ENCODE results near the gene CDK19. TPM values are rescaled to one million over a fixed set of nuclear protein-coding genes. Genes with fewer than 3 reads are reported as not detected.

Gene CDK19
- total and polyA plus RNA-seq, 2 of the 13 experiments (the other 11 are each of a cell fraction or from before 2014, with no cell fraction given), result 13.4 to 27.0 TPM

DNA sequence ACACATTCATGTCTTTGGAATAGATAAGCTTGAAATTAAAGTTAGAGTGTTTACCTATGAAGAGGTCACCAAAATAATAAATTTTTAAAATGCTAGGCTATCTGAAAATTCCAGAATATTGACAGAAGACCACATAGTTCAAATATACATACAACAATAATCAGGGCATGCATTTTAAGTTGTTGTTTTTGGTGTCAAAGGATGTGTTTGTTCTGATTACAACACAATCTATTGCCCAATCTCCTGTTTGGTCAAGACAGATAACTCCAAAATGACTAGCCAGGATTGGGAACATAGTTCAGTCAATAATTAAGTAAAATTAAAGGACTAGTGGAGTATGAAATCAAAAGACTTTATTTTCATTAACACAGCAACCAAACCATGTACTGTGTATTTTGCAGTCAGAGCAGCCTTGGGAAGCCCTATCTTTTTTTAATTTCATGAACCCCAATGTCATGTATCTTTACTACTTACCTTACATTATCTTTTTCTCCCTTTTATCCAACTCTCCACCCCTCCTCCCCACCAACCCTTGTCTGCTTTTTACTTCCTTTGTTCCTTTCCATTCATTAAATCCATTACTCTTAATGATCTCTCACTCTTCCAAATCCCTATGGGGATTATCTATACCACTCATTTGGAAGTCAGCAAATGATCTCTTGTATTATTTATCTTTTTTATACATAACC is 111.2 kb downstream of the CDK19 start:
- Histone ChIP-seq H3K9ac (ENCODE audit: insufficient read depth, low read depth, low read length) (no peak overlapping the region), H3K36me3 (replicated peaks in 1 of 2; ENCODE audit: control insufficient read depth in 1 of 2, insufficient read depth in 2 of 2, low read length in 2 of 2) (peaks cover 1 to 3% of the 10 kb centered on the region in 2 experiments; a peak in 2 of 5 replicates), H3K27ac (ENCODE audit: extremely low read length, insufficient read depth, low read length) (peak overlapping the region; percentile 1), H3K4me2 (ENCODE audit: low read depth, low read length) (peak overlapping the region; percentile 47), H3K27me3 (ENCODE audit: control insufficient read depth in 1 of 2, insufficient read depth in 2 of 2, low read length in 2 of 2) (no peaks in the 10 kb centered on the region), H3K79me2 (ENCODE audit: insufficient read depth, low read length) (peaks cover 13% of the 10 kb centered on the region), H4K20me1 (ENCODE audit: insufficient read depth, low read length) (no peaks in the 10 kb centered on the region), H3K4me3 (replicated peaks in 1 of 3; ENCODE audit: insufficient read depth in 1 of 3, low read depth in 2 of 3, low read length in 3 of 3) (no peak overlapping the region), H3K4me1 (ENCODE audit: insufficient read depth, low read length) (peaks cover 34% of the 10 kb centered on the region), H2AFZ (ENCODE audit: low read length) (no peak overlapping the region), H3K9me3 (ENCODE audit: low read length) (no peaks in the 10 kb centered on the region)
- FAIRE-seq (peak; percentile 89), DNase-seq (ENCODE audit: low spot score) (peak; percentile 90), ATAC-seq (peak; percentile 84)
- in situ Hi-C loops (cut with HindIII; ENCODE audit: extremely low pct_ligation_motif_present, low pct_unique_long_range_greater_than_20kb), result no loop called here
- intact Hi-C loops (cut with micrococcal nuclease; ENCODE audit: unreplicated experiment), result loop anchor here (5.0 kb wide), 1 partner anchor 248 kb away; no protein-coding TSS in a partner anchor
- CTCF ChIA-PET (ENCODE audit: low intra/inter-chr PET ratio, low total read pairs), result no interaction called here
- BruUV-seq (replicated peaks), result TSS peak; percentile 34
- POLR2A ChIA-PET, result interaction anchor here (1.5 kb wide), 1 partner anchor 171 kb away, joined by 12 read pairs; the partner anchor contains the start of gene AMD1
- TF ChIP-seq, protein P1, sequence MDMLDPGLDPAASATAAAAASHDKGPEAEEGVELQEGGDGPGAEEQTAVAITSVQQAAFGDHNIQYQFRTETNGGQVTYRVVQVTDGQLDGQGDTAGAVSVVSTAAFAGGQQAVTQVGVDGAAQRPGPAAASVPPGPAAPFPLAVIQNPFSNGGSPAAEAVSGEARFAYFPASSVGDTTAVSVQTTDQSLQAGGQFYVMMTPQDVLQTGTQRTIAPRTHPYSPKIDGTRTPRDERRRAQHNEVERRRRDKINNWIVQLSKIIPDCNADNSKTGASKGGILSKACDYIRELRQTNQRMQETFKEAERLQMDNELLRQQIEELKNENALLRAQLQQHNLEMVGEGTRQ (IDR thresholded peaks at IDR 0.05; ENCODE audit: low read depth, low read length), result no peak
- TF ChIP-seq, protein P1 (CRISPR knock-in tag; IDR thresholded peaks at IDR 0.05; ENCODE audit: borderline replicate concordance), result no peak
- no peak for TF ChIP-seq ZC3H13 (CRISPR knock-in tag; IDR thresholded peaks at IDR 0.05)
- peak; percentile 88 for TF ChIP-seq BCL6 (CRISPR knock-in tag; IDR thresholded peaks at IDR 0.05)
- TF ChIP-seq, protein P2, sequence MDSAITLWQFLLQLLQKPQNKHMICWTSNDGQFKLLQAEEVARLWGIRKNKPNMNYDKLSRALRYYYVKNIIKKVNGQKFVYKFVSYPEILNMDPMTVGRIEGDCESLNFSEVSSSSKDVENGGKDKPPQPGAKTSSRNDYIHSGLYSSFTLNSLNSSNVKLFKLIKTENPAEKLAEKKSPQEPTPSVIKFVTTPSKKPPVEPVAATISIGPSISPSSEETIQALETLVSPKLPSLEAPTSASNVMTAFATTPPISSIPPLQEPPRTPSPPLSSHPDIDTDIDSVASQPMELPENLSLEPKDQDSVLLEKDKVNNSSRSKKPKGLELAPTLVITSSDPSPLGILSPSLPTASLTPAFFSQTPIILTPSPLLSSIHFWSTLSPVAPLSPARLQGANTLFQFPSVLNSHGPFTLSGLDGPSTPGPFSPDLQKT (CRISPR knock-in tag; IDR thresholded peaks at IDR 0.05; ENCODE audit: borderline replicate concordance), result no peak
- TF ChIP-seq MTF2 (CRISPR knock-in tag; IDR thresholded peaks at IDR 0.05; ENCODE audit: borderline replicate concordance), result no peak
- no peak for TF ChIP-seq ERF (CRISPR knock-in tag; IDR thresholded peaks at IDR 0.05)
- no peak for TF ChIP-seq FOXM1 (CRISPR knock-in tag; IDR thresholded peaks at IDR 0.05)
- TF ChIP-seq, protein P3, sequence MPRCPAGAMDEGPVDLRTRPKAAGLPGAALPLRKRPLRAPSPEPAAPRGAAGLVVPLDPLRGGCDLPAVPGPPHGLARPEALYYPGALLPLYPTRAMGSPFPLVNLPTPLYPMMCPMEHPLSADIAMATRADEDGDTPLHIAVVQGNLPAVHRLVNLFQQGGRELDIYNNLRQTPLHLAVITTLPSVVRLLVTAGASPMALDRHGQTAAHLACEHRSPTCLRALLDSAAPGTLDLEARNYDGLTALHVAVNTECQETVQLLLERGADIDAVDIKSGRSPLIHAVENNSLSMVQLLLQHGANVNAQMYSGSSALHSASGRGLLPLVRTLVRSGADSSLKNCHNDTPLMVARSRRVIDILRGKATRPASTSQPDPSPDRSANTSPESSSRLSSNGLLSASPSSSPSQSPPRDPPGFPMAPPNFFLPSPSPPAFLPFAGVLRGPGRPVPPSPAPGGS (CRISPR knock-in tag; IDR thresholded peaks at IDR 0.05), result no peak
- no peak for TF ChIP-seq TAF1 (CRISPR knock-in tag; IDR thresholded peaks at IDR 0.05)
- peak; percentile 82 for TF ChIP-seq SAP130 (CRISPR knock-in tag; IDR thresholded peaks at IDR 0.05; ENCODE audit: low read depth)
- TF ChIP-seq RXRB (CRISPR knock-in tag; IDR thresholded peaks at IDR 0.05; ENCODE audit: borderline replicate concordance), result peak; percentile 94
- no peak for TF ChIP-seq ZMYM2 (CRISPR knock-in tag; IDR thresholded peaks at IDR 0.05)
- peak; percentile 91; the same call in 1 of the 2 replicates for TF ChIP-seq MIER3 (CRISPR knock-in tag; IDR thresholded peaks at IDR 0.05; ENCODE audit: borderline replicate concordance)
- TF ChIP-seq ZNF12 (CRISPR knock-in tag; IDR thresholded peaks at IDR 0.05), result peak; percentile 23; the same call in 1 of the 2 replicates
- TF ChIP-seq, protein P4, sequence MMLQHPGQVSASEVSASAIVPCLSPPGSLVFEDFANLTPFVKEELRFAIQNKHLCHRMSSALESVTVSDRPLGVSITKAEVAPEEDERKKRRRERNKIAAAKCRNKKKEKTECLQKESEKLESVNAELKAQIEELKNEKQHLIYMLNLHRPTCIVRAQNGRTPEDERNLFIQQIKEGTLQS (CRISPR knock-in tag; IDR thresholded peaks at IDR 0.05), result no peak
- TF ChIP-seq ZNF256 (CRISPR knock-in tag; conservative IDR thresholded peaks at IDR 0.05), result no peak
- TF ChIP-seq CEBPB (IDR thresholded peaks at IDR 0.05; ENCODE audit: borderline replicate concordance, low read depth, low read length), result peak; percentile 99
- TF ChIP-seq KAT8 (CRISPR knock-in tag; IDR thresholded peaks at IDR 0.05), result peak; percentile 73; the same call in 1 of the 2 replicates
- TF ChIP-seq ZNF672 (CRISPR knock-in tag; IDR thresholded peaks at IDR 0.05), result no peak
- TF ChIP-seq ZNF234 (CRISPR knock-in tag; conservative IDR thresholded peaks at IDR 0.05), result no peak
- TF ChIP-seq MYNN (CRISPR knock-in tag; IDR thresholded peaks at IDR 0.05; ENCODE audit: low read depth), result no peak

Measured in HepG2 (cell line).